Nephron (organoid): Measurements from ENCODE around the gene CAB39.

Source experiments
- H3K27ac Mint-ChIP-seq, 3 experiments: 2 replicates each; pipeline ENCODE4 v1.8.0; 2020; ENCODE audit warnings: mixed read lengths in 3 of 3, mild to moderate bottlenecking in 2 of 3, moderate library complexity in 1 of 3
- H3K27me3 Mint-ChIP-seq: 2 replicates; pipeline ENCODE4 v1.8.0; 2021; ENCODE audit warnings: low read depth, mild to moderate bottlenecking, moderate library complexity, mixed read lengths
- H3K36me3 Mint-ChIP-seq: 2 replicates; pipeline ENCODE4 v1.8.0; 2020; ENCODE audit warnings: low read depth, mixed read lengths
- H3K4me1 Mint-ChIP-seq: 2 replicates; pipeline ENCODE4 v1.8.0; 2020; ENCODE audit warnings: mixed read lengths
- H3K4me3 Mint-ChIP-seq, 3 experiments: 2 replicates each; pipeline ENCODE4 v1.8.0; 2020; ENCODE audit warnings: mild to moderate bottlenecking in 3 of 3, mixed read lengths in 3 of 3, moderate library complexity in 2 of 3
- H3K9me3 Mint-ChIP-seq: 2 replicates; pipeline ENCODE4 v1.8.0; 2020; ENCODE audit warnings: mixed read lengths
- CTCF ChIP-seq, 3 experiments: fragments of 200-600 bp; sonication (generic); IDR thresholded peaks; one replicate each; pipeline ENCODE4 v1.5.0; 2021; ENCODE audit warnings: antibody characterized with exemption in 3 of 3; ENCODE audit not compliant: unreplicated experiment in 3 of 3

CAB39 gene

GRCh38 chr2:230816735-230817134, 104.1 kb downstream of the CAB39 start:
- Mint-ChIP-seq H3K27me3 (no peaks in the 10 kb centered on the region), H3K9me3 (no peaks in the 10 kb centered on the region), H3K27ac (no peak overlapping the region), H3K4me1 (peaks cover 5% of the 10 kb centered on the region), H3K36me3 (peaks cover 36% of the 10 kb centered on the region), H3K4me3 (no peak overlapping the region)
- TF ChIP-seq CTCF (IDR thresholded peaks at IDR 0.05; ENCODE audit: unreplicated experiment in 3 of 3), result no peak

- peaks cover 29% of the 10 kb centered on the region for H3K36me3 Mint-ChIP-seq
- no peak overlapping the region for H3K4me3 Mint-ChIP-seq
- H3K27me3 Mint-ChIP-seq, result peaks cover 3% of the 10 kb centered on the region
- H3K27ac Mint-ChIP-seq, result no peak overlapping the region
- TF ChIP-seq CTCF (IDR thresholded peaks at IDR 0.05; ENCODE audit: unreplicated experiment in 3 of 3), result no peak
- no peaks in the 10 kb centered on the region for H3K9me3 Mint-ChIP-seq
- H3K4me1 Mint-ChIP-seq, result peaks cover 3% of the 10 kb centered on the region
Observed at GRCh38 chr2:230819433-230819832, 106.8 kb downstream of the CAB39 start.

- Mint-ChIP-seq H3K36me3 (peaks cover 22% of the 10 kb centered on the region), H3K9me3 (no peaks in the 10 kb centered on the region), H3K4me3 (no peak overlapping the region), H3K27ac (no peak overlapping the region), H3K27me3 (peaks cover 6% of the 10 kb centered on the region), H3K4me1 (peaks cover 6% of the 10 kb centered on the region)
- TF ChIP-seq CTCF (IDR thresholded peaks at IDR 0.05; ENCODE audit: unreplicated experiment in 3 of 3), result no peak
Observed at GRCh38 chr2:230821261-230821990, 108.8 kb downstream of the CAB39 start.

GRCh38 chr2:230821991-230822520, 109.4 kb downstream of the CAB39 start:
- Mint-ChIP-seq H3K4me3 (no peak overlapping the region), H3K9me3 (no peaks in the 10 kb centered on the region), H3K36me3 (peaks cover 17% of the 10 kb centered on the region), H3K4me1 (peaks cover 6% of the 10 kb centered on the region), H3K27ac (no peak overlapping the region), H3K27me3 (peaks cover 6% of the 10 kb centered on the region)
- no peak for TF ChIP-seq CTCF (IDR thresholded peaks at IDR 0.05; ENCODE audit: unreplicated experiment in 3 of 3)

GRCh38 chr2:230823264-230823964, 110.8 kb downstream of the CAB39 start:
- H3K36me3 Mint-ChIP-seq, result peaks cover 9% of the 10 kb centered on the region
- H3K4me1 Mint-ChIP-seq, result peaks cover 6% of the 10 kb centered on the region
- H3K4me3 Mint-ChIP-seq, result no peak overlapping the region
- H3K27ac Mint-ChIP-seq, result no peak overlapping the region
- H3K9me3 Mint-ChIP-seq, result no peaks in the 10 kb centered on the region
- H3K27me3 Mint-ChIP-seq, result peaks cover 11% of the 10 kb centered on the region
- no peak for TF ChIP-seq CTCF (IDR thresholded peaks at IDR 0.05; ENCODE audit: unreplicated experiment in 3 of 3)
